Measurements from ENCODE around the gene IFIT5.

Gene IFIT5

DNA sequence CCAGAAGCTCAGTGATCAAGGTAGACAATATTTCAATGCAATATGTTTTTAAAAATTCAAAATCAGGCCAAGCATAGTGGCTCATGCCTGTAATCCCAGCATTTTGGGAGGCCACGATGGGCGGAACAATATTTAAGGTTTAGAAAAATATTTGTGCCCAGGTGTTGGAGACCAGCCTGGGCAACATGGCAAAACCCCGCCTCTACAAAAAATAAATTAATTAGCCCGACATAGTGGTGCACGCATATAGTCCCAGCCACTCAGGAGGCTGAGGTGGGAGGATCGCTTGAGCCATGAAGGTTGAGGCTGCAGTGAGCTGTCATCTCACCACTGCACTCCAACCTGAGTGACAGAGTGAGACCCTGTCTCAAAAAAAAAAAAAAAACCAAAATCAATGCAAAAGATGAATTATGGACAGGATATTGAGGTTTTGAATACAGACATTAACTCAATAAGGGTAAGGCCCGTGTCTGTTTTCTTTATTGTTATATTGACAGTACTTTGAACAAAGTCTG, 913 bp upstream of the IFIT5 start:
- H3K4me3 ChIP-seq (ENCODE audit: extremely low read depth, insufficient read depth, low read length, poor library complexity, severe bottlenecking) = no peak overlapping the region
- no peaks in the 10 kb centered on the region for H3K4me1 ChIP-seq (ENCODE audit: control insufficient read depth, insufficient read depth, low read length, poor library complexity, severe bottlenecking)
- peaks cover 7% of the 10 kb centered on the region for H3K36me3 ChIP-seq (ENCODE audit: control insufficient read depth, insufficient read depth, low read length)
- 98 to 100% methylated on average over 5 to 7 of the region's 7 CpGs for WGBS, 2 experiments (ENCODE audit: insufficient coverage in 2 of 2)
- no peak overlapping the region for H3K27ac ChIP-seq (ENCODE audit: low read depth, low read length, severe bottlenecking)
- no peaks in the 10 kb centered on the region for H3K9me3 ChIP-seq (ENCODE audit: control insufficient read depth, low read length)

DNA sequence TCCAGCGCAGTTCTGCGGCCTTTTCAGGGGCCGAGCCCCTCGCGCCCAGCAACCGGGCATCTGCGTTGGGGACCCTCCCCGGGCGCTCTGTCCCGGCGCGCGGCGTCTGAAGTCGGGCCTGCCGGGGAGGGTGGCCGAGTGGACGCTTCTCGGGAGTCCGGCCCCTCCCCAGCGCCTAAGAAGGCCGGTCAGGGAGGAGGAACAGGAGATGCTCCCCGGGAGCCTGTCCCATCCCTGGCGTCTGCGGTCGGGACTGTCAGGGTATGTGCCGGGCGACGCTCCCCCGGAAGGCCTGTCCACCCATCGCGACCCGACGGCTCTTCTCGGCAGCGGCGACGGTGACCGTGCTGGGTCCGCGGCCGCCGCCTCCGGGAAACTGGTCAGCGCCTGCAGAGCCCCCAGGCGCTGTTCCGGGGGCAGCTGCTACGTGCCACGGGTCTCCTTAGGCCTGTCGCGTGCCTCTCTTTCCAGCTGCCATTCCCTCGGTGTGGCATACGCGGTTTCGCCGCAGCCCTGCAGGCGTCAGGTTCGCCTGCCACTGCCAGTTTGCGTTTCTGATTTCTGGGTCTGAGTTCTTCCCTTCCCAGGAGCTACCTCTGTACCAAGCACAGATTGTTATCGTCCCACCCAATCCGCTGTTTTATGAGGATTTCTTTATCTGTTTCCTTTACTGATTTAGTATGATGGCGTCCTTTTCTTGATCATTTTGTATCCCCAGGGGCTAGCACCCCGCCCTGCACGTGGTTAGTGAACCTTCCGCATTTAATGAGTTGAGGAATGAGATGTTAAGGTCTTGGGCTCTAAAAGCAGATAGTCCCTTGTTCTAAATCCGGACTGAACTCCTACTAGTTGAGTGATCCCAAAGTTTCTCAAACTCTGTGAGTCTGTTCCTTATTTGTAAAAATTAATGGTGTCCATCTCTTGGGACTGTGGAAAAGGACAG, 782 bp downstream of the IFIT5 start:
- Histone ChIP-seq H3K27ac (ENCODE audit: low read depth, low read length, severe bottlenecking) (peak overlapping the region; percentile 26), H3K4me3 (ENCODE audit: extremely low read depth, insufficient read depth, low read length, poor library complexity, severe bottlenecking) (peak overlapping the region; percentile 69), H3K36me3 (ENCODE audit: control insufficient read depth, insufficient read depth, low read length) (peaks cover 7% of the 10 kb centered on the region), H3K9me3 (ENCODE audit: control insufficient read depth, low read length) (no peaks in the 10 kb centered on the region), H3K4me1 (ENCODE audit: control insufficient read depth, insufficient read depth, low read length, poor library complexity, severe bottlenecking) (no peaks in the 10 kb centered on the region)
- WGBS, 2 experiments (ENCODE audit: insufficient coverage in 2 of 2) = 8 to 10% methylated on average over 62 of the region's 66 CpGs

DNA sequence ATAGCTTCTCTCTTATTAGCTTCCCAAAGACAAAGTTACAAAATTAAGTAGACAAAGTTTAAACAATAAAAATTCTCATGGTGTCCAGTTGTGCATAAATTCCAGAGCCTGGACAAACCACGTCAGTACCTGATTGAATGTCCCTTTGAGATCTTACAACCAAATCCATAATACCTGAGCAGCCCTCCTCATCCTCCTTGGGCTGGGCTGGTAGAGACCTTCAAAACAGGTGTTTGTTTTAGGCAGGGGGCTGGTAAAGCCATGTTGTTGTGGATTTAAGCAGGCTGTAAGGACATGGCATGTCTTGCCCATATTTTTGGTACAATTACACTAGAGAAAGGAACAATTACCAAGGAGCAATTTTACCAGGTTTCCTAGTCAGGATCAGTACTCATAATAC, 2.1 kb downstream of the IFIT5 start:
- Histone ChIP-seq H3K4me3 (ENCODE audit: extremely low read depth, insufficient read depth, low read length, poor library complexity, severe bottlenecking) (no peak overlapping the region), H3K36me3 (ENCODE audit: control insufficient read depth, insufficient read depth, low read length) (peaks cover 7% of the 10 kb centered on the region), H3K4me1 (ENCODE audit: control insufficient read depth, insufficient read depth, low read length, poor library complexity, severe bottlenecking) (no peaks in the 10 kb centered on the region), H3K9me3 (ENCODE audit: control insufficient read depth, low read length) (no peaks in the 10 kb centered on the region), H3K27ac (ENCODE audit: low read depth, low read length, severe bottlenecking) (no peak overlapping the region)
- WGBS, 2 experiments (ENCODE audit: insufficient coverage in 2 of 2) = 100% methylated on average over 1 of the region's 1 CpG; no CpG with 5 or more reads in 1 of the 2 experiments

DNA sequence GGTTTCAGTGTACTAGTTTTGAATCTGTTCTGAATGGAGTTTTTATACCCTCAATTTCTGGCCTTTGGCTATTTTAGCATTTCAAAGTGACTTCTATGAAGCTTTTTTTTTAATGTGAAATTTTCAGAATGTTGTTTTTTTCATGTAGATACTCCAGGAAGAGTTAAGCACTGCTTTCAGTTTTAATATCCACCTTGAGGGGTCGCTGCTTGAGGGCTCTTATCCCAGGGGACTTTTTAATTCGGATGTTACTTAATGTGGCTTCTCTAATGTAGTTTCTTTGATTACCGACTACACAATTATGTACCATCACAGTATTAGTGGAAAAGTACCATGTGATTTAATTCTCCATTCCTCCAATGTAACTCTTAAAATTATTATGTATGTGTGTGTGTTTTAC, 5.2 kb downstream of the IFIT5 start:
- 40% methylated on average over 1 of the region's 3 CpGs; no CpG with 5 or more reads in 1 of the 2 experiments for WGBS, 2 experiments (ENCODE audit: insufficient coverage in 2 of 2)

DNA sequence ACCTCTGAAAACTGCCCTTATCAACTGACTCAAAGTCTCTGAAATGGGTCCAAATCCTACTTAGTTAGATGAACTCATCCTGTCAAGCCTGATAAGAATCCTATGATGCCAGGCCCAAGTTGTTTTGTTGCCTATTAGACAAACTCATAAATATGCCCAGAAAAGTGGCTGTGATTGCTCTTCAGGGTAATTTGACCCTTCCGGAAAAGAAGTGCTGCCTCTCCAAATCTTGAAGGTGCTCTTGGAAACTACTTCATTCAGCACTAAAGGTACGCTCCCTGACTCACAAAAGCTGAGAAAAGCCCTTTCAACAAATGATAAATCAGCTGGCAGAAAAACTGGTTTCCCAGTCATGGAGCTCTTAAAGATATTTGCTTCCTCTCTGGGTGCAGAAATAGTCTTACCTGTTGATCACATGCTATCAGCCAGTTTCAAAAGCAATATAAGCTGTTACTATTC, 6.7 kb downstream of the IFIT5 start:
- Histone ChIP-seq H3K4me3 (ENCODE audit: extremely low read depth, insufficient read depth, low read length, poor library complexity, severe bottlenecking) (no peak overlapping the region), H3K4me1 (ENCODE audit: control insufficient read depth, insufficient read depth, low read length, poor library complexity, severe bottlenecking) (no peaks in the 10 kb centered on the region), H3K36me3 (ENCODE audit: control insufficient read depth, insufficient read depth, low read length) (peaks cover 7% of the 10 kb centered on the region), H3K27ac (ENCODE audit: low read depth, low read length, severe bottlenecking) (no peak overlapping the region), H3K9me3 (ENCODE audit: control insufficient read depth, low read length) (no peaks in the 10 kb centered on the region)
- WGBS, 2 experiments (ENCODE audit: insufficient coverage in 2 of 2) = 88 to 100% methylated on average over 2 of the region's 2 CpGs

More for the DNA sequence above, 5.2 kb downstream of the IFIT5 start:
- H3K9me3 ChIP-seq (ENCODE audit: control insufficient read depth, low read length) = no peaks in the 10 kb centered on the region
- no peak overlapping the region for H3K4me3 ChIP-seq (ENCODE audit: extremely low read depth, insufficient read depth, low read length, poor library complexity, severe bottlenecking)
- peaks cover 7% of the 10 kb centered on the region for H3K36me3 ChIP-seq (ENCODE audit: control insufficient read depth, insufficient read depth, low read length)
- no peaks in the 10 kb centered on the region for H3K4me1 ChIP-seq (ENCODE audit: control insufficient read depth, insufficient read depth, low read length, poor library complexity, severe bottlenecking)
- H3K27ac ChIP-seq (ENCODE audit: low read depth, low read length, severe bottlenecking) = no peak overlapping the region

DNA sequence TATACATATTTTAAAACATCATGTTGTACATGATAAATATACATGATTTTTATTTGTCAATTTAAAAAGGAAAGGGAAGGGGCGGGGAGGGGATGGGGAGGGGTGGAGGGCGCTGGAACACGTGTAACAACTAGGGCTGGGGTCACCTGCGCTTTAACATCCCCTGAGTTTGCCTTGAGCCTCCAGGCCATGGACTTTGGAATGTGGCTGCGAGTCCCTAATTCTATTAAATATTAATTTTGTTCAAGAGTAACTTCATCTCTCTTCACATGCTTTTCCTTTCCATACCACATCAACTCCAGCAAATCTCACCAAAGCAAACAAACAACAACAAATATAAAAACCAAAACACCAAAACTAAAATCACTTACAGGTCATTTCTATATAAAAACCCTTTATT, 10.6 kb downstream of the IFIT5 start:
- H3K36me3 ChIP-seq (ENCODE audit: control insufficient read depth, insufficient read depth, low read length) = no peaks in the 10 kb centered on the region
- WGBS, 2 experiments (ENCODE audit: insufficient coverage in 2 of 2) = 78 to 100% methylated on average over 3 of the region's 5 CpGs
- H3K4me3 ChIP-seq (ENCODE audit: extremely low read depth, insufficient read depth, low read length, poor library complexity, severe bottlenecking) = no peak overlapping the region
- no peaks in the 10 kb centered on the region for H3K4me1 ChIP-seq (ENCODE audit: control insufficient read depth, insufficient read depth, low read length, poor library complexity, severe bottlenecking)
- no peak overlapping the region for H3K27ac ChIP-seq (ENCODE audit: low read depth, low read length, severe bottlenecking)
- no peaks in the 10 kb centered on the region for H3K9me3 ChIP-seq (ENCODE audit: control insufficient read depth, low read length)

DNA sequence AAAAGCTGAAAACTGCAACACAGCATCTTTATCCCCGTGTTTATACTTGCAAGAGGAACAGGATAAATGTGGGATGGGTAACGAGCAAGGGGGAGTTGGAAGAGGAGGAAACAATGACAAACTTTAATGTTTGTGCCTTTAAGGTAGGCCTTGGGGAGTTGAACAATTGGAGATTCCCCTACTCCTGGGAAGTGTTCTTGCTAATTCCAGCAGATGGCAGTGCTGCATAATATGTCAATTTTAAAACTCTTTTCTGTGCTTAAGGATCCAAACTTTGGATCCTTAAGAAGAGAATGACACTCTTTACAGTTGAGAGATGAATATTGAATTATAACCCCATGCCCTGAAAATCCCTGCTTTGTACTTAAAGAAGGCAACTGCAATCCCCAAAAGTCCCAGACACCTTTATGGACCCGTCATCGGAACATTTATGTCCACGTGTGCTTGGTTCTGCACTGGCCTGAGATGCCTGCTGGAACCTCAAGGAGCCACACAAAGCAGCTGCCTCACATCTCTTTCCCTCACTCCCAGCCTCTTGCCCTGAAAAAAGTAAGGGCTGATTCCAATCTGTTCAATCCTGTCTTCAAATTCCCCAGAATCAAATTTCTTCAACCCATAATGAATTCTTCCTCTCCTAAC, 12.0 kb downstream of the IFIT5 start:
- WGBS, 2 experiments (ENCODE audit: insufficient coverage in 2 of 2) = 66 to 84% methylated on average over 3 to 4 of the region's 5 CpGs
- Histone ChIP-seq H3K36me3 (ENCODE audit: control insufficient read depth, insufficient read depth, low read length) (no peaks in the 10 kb centered on the region), H3K9me3 (ENCODE audit: control insufficient read depth, low read length) (no peaks in the 10 kb centered on the region), H3K4me1 (ENCODE audit: control insufficient read depth, insufficient read depth, low read length, poor library complexity, severe bottlenecking) (no peaks in the 10 kb centered on the region), H3K4me3 (ENCODE audit: extremely low read depth, insufficient read depth, low read length, poor library complexity, severe bottlenecking) (no peak overlapping the region), H3K27ac (ENCODE audit: low read depth, low read length, severe bottlenecking) (no peak overlapping the region)

DNA sequence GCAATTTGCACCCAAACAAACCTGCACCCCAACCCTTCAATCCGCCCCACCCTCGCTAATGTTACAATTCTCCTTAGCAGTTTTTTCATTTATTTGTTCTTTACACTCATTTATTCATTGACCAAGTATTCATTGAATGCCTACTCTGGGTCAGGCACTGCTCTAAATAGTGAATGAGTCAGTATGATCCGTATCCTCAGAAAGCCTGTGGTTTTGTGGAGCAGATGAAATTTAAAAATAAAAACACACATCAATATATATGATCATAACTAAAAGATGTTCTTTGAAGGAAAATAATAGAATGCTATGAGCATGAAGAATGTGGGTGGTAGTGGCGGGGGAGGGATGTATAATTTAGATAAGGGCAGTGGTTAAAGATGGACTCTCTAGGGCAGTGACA, 13.3 kb downstream of the IFIT5 start:
- H3K36me3 ChIP-seq (ENCODE audit: control insufficient read depth, insufficient read depth, low read length) = no peaks in the 10 kb centered on the region
- 68 to 80% methylated on average over 2 to 3 of the region's 4 CpGs for WGBS, 2 experiments (ENCODE audit: insufficient coverage in 2 of 2)
- no peak overlapping the region for H3K27ac ChIP-seq (ENCODE audit: low read depth, low read length, severe bottlenecking)
- H3K4me3 ChIP-seq (ENCODE audit: extremely low read depth, insufficient read depth, low read length, poor library complexity, severe bottlenecking) = no peak overlapping the region
- no peaks in the 10 kb centered on the region for H3K4me1 ChIP-seq (ENCODE audit: control insufficient read depth, insufficient read depth, low read length, poor library complexity, severe bottlenecking)
- no peaks in the 10 kb centered on the region for H3K9me3 ChIP-seq (ENCODE audit: control insufficient read depth, low read length)

DNA sequence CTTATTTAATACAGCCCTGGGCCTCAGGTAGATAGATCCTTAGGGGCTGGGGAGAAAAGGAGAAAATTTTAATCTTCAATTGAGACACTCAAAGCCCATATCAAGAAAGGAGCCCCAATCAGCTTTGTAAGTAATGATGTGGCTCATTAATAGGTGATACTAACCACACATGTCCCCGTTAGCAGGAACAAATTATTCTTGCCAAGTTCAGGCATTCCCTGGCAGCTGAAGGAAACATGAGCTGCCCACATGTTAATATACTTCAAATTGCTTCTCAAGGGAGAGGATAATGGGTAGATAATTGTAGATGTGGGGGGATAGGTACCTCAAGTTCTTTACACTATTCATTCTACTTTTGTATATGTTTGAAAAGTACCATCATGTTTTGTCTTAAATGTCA, 14.5 kb downstream of the IFIT5 start:
- H3K4me1 ChIP-seq (ENCODE audit: control insufficient read depth, insufficient read depth, low read length, poor library complexity, severe bottlenecking) = no peaks in the 10 kb centered on the region
- H3K36me3 ChIP-seq (ENCODE audit: control insufficient read depth, insufficient read depth, low read length) = no peaks in the 10 kb centered on the region
- no CpG with 5 or more reads among the region's 1 CpG for WGBS, 2 experiments (ENCODE audit: insufficient coverage in 2 of 2)
- H3K9me3 ChIP-seq (ENCODE audit: control insufficient read depth, low read length) = no peaks in the 10 kb centered on the region
- H3K27ac ChIP-seq (ENCODE audit: low read depth, low read length, severe bottlenecking) = no peak overlapping the region
- no peak overlapping the region for H3K4me3 ChIP-seq (ENCODE audit: extremely low read depth, insufficient read depth, low read length, poor library complexity, severe bottlenecking)

DNA sequence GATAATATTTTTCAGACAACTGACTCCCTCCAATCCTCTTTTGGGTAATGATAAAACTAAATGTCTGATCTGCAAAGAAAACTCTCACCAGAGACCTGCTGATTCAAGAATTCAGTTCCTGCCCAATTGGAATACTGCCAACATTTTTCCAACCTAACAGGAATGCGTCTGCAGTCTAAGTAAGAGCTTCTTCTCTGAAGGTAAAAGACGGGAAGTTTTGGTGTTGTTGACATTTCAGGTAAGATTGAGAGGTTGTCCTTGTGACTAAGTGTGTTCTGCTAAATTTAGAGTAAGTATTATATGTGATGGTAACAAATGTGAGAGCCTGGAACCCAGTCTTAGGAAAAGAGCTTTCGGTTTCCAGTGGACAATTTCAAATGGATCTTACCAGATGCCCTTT, 17.6 kb downstream of the IFIT5 start:
- Histone ChIP-seq H3K9me3 (ENCODE audit: control insufficient read depth, low read length) (no peaks in the 10 kb centered on the region), H3K36me3 (ENCODE audit: control insufficient read depth, insufficient read depth, low read length) (no peaks in the 10 kb centered on the region), H3K27ac (ENCODE audit: low read depth, low read length, severe bottlenecking) (no peak overlapping the region), H3K4me3 (ENCODE audit: extremely low read depth, insufficient read depth, low read length, poor library complexity, severe bottlenecking) (no peak overlapping the region), H3K4me1 (ENCODE audit: control insufficient read depth, insufficient read depth, low read length, poor library complexity, severe bottlenecking) (no peaks in the 10 kb centered on the region)
- WGBS, 2 experiments (ENCODE audit: insufficient coverage in 2 of 2) = 95 to 100% methylated on average over 1 to 3 of the region's 3 CpGs

Data from mesodermal cell (in vitro differentiated cells).